Fibroblast of lung (primary cell): ENCODE measurements around the gene ENTPD7. TPM values are rescaled to one million over a fixed set of nuclear protein-coding genes. Genes with fewer than 3 reads are reported as not detected.

Experiments used
- DNase-seq, 2 donors: peaks; one replicate each; pipeline versions ENCODE4 v3.0.0 to v3.0.0-alpha.2; 2010; ENCODE audit warnings: low read depth in 2 of 2
- H2AFZ ChIP-seq: 2 replicates; pipeline ENCODE4 v1.5.1; 2012; ENCODE audit warnings: low read length, control low read depth, inconsistent platforms
- H3K27ac ChIP-seq: 2 replicates; pipeline ENCODE4 v1.5.1; 2011; ENCODE audit warnings: low read length, control low read depth; ENCODE audit not compliant: insufficient read depth
- H3K27me3 ChIP-seq: 2 replicates; pipeline ENCODE4 v1.5.1; 2011; ENCODE audit warnings: mild to moderate bottlenecking, low read length; ENCODE audit not compliant: control insufficient read depth, insufficient read depth
- H3K36me3 ChIP-seq: 2 replicates; pipeline ENCODE4 v1.5.1; 2011; ENCODE audit warnings: low read length; ENCODE audit not compliant: control insufficient read depth, insufficient read depth
- H3K4me1 ChIP-seq: 2 replicates; pipeline ENCODE4 v1.5.1; 2011; ENCODE audit warnings: low read length; ENCODE audit not compliant: control insufficient read depth, insufficient read depth; ENCODE audit errors: extremely low read depth
- H3K4me2 ChIP-seq: 2 replicates; pipeline ENCODE4 v1.5.1; 2011; ENCODE audit warnings: low read length, control low read depth; ENCODE audit not compliant: insufficient read depth; ENCODE audit errors: extremely low read depth
- H3K4me3 ChIP-seq, 4 experiments: fragments of 200-600 bp in 1 of 4; sonication (generic) in 1 of 4; replicated peaks in 1 of 4; 2 replicates each; pipeline ENCODE4 v1.5.1; 2011 to 2016; ENCODE audit warnings: low read length in 4 of 4, low read depth in 3 of 4, mild to moderate bottlenecking in 3 of 4, control low read depth in 2 of 4, inconsistent platforms in 1 of 4, mixed read lengths in 1 of 4; ENCODE audit not compliant: insufficient read depth in 1 of 4; ENCODE audit errors: control extremely low read depth in 1 of 4
- H3K79me2 ChIP-seq: 2 replicates; pipeline ENCODE4 v1.5.1; 2012; ENCODE audit warnings: mild to moderate bottlenecking, low read length, inconsistent platforms; ENCODE audit not compliant: control insufficient read depth, insufficient read depth
- H3K9ac ChIP-seq: 2 replicates; pipeline ENCODE4 v1.5.1; 2011; ENCODE audit warnings: mild to moderate bottlenecking, low read length, control low read depth; ENCODE audit not compliant: insufficient read depth
- H3K9me3 ChIP-seq: 2 replicates; pipeline ENCODE4 v1.5.1; 2012; ENCODE audit warnings: low read depth, low read length; ENCODE audit not compliant: control insufficient read depth, insufficient read depth
- H4K20me1 ChIP-seq: 2 replicates; pipeline ENCODE4 v1.5.1; 2011; ENCODE audit warnings: low read length; ENCODE audit not compliant: control insufficient read depth, insufficient read depth; ENCODE audit errors: extremely low read depth
- EZH2 ChIP-seq: IDR thresholded peaks from 2 replicates; pipeline ENCODE4 v1.5.1; 2012; ENCODE audit warnings: low read length, control low read depth, mild to moderate bottlenecking; ENCODE audit errors: missing control alignments
- polyA plus RNA-seq, 2 donors: library from polyadenylated mRNA; depleted of rRNA in 1 of 2; stranded (reverse) in 1 of 2; unstranded in 1 of 2; fragments of >200 nt; gene quantifications; 2 replicates each; pipeline ENCODE4 v1.2.1, GENCODE V29; 2011 to 2012; ENCODE audit warnings: missing spikeins in 1 of 2
- total RNA-seq: library from RNA; depleted of rRNA; stranded (reverse); fragments of >200 nt; gene quantifications from 2 replicates; pipeline ENCODE4 v1.2.1, GENCODE V29; 2014
- TF ChIP-seq, protein P1 (sequence below), 2 donors: IDR thresholded peaks in 1 of 2; conservative IDR thresholded peaks in 1 of 2; 1 replicate in 1 of 2; 2 replicates in 1 of 2; pipeline ENCODE4 v1.5.1; 2011 to 2012; ENCODE audit warnings: low read length in 2 of 2, control low read depth in 1 of 2, inconsistent platforms in 1 of 2, low read depth in 1 of 2, mild to moderate bottlenecking in 1 of 2

The ENTPD7 gene
- total and polyA plus RNA-seq, 2 donors (not counting 1 experiment from before 2014, with no cell fraction given), result 17.3 to 28.9 TPM

DNA sequence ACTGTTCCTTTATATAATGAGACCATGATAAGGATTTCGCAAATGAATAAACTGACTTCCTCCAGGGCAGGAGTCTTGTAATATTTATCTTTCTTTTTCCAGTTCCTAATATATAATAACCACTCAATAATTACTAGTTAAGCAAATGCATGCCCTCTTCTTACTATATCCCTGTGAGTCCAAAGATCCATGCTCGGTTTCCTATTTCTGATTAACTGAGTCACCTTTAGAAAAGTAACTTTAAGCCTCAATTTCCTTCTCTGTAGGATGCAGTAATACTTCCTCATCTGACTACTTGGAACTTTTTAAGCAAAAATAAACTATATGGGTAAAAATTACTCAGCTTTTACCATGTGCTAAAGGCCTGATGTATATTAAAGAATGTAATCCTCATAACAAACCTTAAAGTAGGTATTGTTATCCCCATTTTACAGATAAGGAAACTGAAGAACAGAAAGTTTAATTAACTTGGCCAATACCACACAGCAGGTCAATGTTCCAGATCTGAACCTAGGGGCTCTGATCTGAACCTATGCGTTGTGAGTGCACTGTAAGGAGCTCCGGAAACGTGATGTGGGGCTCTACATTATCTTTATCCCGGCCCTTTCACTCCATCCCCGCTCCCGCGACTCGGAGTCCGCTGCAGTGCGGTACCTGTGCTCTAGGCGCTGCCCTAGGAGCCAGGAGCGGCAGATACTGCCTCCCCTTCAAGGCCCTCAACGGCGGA is 72.2 kb downstream of the ENTPD7 start:
- H3K4me1 ChIP-seq, result peaks cover 5% of the 10 kb centered on the region
- DNase-seq, result no peak
- peaks cover 4% of the 10 kb centered on the region for H3K36me3 ChIP-seq
- H3K4me3 ChIP-seq, result peak overlapping the region; percentile 93 to 97 (median 96)
- H3K9me3 ChIP-seq, result no peaks in the 10 kb centered on the region
- peaks cover 14% of the 10 kb centered on the region for H3K79me2 ChIP-seq
- TF ChIP-seq, protein P1, sequence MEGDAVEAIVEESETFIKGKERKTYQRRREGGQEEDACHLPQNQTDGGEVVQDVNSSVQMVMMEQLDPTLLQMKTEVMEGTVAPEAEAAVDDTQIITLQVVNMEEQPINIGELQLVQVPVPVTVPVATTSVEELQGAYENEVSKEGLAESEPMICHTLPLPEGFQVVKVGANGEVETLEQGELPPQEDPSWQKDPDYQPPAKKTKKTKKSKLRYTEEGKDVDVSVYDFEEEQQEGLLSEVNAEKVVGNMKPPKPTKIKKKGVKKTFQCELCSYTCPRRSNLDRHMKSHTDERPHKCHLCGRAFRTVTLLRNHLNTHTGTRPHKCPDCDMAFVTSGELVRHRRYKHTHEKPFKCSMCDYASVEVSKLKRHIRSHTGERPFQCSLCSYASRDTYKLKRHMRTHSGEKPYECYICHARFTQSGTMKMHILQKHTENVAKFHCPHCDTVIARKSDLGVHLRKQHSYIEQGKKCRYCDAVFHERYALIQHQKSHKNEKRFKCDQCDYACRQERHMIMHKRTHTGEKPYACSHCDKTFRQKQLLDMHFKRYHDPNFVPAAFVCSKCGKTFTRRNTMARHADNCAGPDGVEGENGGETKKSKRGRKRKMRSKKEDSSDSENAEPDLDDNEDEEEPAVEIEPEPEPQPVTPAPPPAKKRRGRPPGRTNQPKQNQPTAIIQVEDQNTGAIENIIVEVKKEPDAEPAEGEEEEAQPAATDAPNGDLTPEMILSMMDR (conservative IDR thresholded peaks at IDR 0.05 in 1 of 2, IDR thresholded peaks at IDR 0.05 in 1 of 2; ENCODE audit: low read depth in 1 of 2, low read length in 2 of 2), result no peak
- TF ChIP-seq EZH2, result no peak
- no peaks in the 10 kb centered on the region for H4K20me1 ChIP-seq
- H3K4me2 ChIP-seq, result peak overlapping the region; percentile 93
- H2AFZ ChIP-seq, result peak overlapping the region; percentile 98
- no peaks in the 10 kb centered on the region for H3K27me3 ChIP-seq
- peak overlapping the region; percentile 91 for H3K27ac ChIP-seq
- H3K9ac ChIP-seq, result peak overlapping the region; percentile 83

DNA sequence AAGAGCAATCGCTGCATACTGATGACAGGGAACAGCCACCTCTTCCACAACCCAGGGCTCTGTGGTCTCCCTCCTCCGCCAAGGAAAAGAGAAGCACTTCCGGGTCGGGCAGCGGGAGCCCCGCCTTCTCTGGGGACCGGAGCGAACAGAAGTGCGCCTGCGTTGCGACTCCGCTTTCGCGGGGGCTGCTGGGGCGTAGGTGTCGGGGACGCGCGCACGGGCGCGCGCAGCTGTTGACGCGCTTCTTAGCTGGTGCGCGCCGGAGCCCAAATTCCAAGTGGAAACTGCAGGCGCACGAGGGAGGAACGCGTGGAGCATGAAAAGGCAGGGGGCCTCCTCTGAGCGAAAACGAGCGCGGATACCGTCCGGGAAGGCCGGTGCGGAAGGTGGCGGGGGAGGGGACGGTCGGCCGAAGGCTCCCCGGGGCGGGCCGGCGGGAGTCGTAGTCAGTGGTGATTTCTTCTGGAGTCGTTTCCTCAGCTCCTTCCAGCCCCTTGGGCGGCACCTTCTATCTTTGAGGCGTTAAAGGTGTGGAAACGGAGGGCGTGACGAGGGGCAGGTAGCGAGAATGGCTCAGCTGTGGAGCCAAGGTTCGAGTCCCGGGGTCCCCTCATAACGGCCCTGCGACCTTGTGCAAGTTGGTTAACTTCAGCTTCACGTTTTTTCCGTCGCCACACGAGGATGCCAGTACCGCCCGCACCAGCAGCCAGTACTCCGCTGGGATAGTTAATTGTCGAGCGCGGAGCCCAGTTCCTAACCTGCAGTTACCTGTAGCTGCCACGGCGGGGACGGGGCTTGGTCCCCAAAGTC is 72.9 kb downstream of the ENTPD7 start, which contains the start of the genes COX15 and CUTC:
Gene COX15, minus strand, starts transcription at position 95 of the 810 bp plus-strand sequence. Its CDS starts 78 bp downstream, at position 17.
Gene CUTC, plus strand, starts transcription at position 202 of the 810 bp plus-strand sequence. Its CDS starts 115 bp downstream, at position 317.
- Histone ChIP-seq H3K9ac (peak within 1 kb of the TSS; percentile 83), H4K20me1 (no peaks in the 10 kb centered on the region)

More for the DNA sequence above, 72.9 kb downstream of the ENTPD7 start, which contains the start of the genes COX15 and CUTC:
- Histone ChIP-seq H3K27me3 (no peaks in the 10 kb centered on the region), H3K4me1 (peaks cover 5% of the 10 kb centered on the region), H3K79me2 (peaks cover 14% of the 10 kb centered on the region), H3K4me3 (peak within 1 kb of the TSS; percentile 93 to 97 (median 96)), H3K9me3 (no peaks in the 10 kb centered on the region), H3K4me2 (peak within 1 kb of the TSS; percentile 93), H3K36me3 (no peaks in the 10 kb centered on the region), H2AFZ (peak within 1 kb of the TSS; percentile 98), H3K27ac (peak within 1 kb of the TSS; percentile 91)
- TF ChIP-seq EZH2, result no peak
- TF ChIP-seq, protein P1 (conservative IDR thresholded peaks at IDR 0.05 in 1 of 2, IDR thresholded peaks at IDR 0.05 in 1 of 2; ENCODE audit: low read depth in 1 of 2, low read length in 2 of 2), result peak in 1 of 2 donors; percentile 23
- peak; percentile 95 to 96 for DNase-seq
